Stimulated activated CD4-positive, alpha-beta T cell treated with anti-CD3 and anti-CD28 coated beads, Interleukin-2, amount 100 ng/mL, for 4 hours (primary cell): ENCODE measurements around the gene C9orf43.
"Not testable (repeated sequence)": the region's sequence is repeated elsewhere in the genome, so short reads cannot be mapped to it uniquely, and the experiment has no call there.

ENCODE experiments used
- DNase-seq: peaks from one replicate; pipeline ENCODE4 v3.0.0-alpha.2; 2020; ENCODE audit warnings: low read depth

C9orf43 gene

DNA sequence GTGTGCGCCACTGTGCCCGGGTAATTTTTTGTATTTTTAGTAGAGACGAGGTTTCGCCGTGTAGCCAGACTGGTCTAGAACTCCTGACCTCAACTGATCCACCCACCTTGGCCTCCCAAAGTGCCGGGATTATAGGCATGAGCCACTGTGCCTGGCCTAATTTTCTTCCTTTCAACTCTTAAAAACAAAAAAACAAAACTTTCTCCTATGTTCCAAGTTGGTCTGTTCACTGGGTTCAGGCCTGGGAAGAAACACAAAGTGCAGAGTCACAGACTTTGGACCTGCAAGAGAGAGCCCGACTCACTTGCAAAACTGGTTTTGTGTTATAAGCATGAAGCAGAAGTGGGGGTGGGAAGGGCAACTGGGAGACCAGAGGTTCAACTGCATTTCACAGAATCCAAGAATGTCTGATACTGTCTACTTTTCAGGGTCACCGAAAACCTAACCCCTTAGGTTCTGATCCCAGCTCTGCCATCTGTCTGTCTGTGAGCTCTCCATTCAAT, 28.6 kb upstream of the C9orf43 start:
- no peak for DNase-seq

DNA sequence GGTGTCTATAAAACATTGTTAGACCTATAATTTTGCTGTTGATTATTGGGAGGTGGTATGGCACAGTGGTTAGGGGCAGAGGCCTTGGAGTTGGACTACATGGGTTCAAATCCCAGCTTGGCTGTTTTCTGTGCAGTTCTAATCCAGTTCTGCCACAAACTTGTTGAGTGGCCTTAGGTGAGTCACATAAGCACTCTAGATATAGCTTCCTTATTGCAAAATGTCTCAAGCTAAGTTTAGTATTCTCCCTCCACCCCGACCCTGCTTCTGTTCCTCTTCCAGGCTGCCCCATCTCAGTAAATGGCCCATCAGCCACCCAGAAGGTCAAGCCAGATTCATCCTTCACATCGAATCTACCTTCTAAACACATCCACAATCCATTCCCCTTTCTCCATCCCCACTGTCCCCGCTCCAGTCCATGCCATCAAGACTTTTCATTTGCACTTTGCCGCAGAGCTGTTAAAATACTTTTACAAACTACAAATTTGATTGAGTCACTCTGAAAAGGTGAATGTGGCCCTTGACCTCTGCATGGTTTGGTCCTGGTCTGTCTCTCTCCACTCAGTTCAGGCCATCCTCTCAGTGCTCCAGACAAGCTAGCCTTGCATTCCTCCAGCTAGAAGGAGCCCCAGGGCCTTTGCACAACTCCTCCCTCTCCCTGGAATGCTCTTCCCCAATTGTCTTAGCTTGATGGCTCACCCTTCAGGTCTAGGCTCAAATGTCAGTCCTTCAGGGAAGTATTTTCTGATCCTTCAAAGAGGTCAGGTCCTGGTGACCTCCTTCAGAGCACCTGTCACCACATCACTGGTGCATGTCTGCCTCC, 23.8 kb upstream of the C9orf43 start:
- DNase-seq = no peak

DNA sequence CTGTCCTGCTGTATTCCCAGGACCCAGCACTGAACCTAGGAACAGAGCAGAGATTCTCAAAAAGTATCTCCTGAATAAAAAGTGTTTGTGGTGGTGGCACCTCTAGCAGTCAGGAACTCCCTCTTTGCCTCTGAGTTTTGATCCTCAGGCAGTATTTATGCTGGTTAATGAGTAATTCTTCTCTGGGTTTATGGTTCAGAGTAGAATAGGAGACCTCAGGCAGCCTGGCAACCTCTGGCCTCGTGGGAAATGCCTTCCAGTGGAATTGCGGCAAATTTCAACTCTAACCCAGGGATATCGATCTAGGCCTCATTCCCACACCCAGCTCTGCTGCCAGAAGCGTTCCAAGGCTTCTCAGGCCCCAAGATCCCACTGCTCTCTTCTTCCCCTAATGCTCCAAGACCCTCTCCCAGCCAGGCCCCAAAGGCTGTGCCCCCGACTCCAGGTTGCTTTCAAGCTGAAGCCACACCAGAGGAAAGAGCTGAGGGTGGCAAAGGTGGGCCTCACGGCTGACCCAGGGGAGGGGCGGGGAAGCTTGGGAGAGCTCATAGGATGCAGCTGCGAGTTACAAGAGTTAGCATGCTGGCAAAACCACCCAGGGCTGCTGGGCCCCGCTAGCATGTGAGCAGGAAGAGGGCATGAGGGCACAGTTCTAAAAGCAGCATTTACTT, 22.9 kb upstream of the C9orf43 start:
- no peak for DNase-seq

DNA sequence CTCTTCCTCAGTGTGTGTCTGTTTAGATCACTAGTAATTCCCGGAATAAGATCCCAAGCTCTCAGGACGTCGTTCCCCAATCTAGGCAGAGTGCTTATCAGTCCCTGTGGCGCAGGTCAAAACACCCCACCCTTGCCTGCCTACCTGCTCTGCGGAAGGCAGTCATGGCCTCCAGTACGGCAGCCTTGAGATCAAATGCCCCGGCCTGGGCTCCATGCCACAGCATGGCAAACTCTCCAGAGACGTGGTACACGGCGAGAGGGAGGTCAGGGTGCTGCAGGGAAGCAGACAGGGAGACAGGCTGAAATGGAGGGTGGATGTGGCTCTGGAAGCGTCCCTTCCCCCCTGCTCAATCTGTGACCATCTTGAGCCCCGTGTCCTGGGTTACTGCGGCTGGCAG, 21.7 kb upstream of the C9orf43 start:
- DNase-seq = no peak

DNA sequence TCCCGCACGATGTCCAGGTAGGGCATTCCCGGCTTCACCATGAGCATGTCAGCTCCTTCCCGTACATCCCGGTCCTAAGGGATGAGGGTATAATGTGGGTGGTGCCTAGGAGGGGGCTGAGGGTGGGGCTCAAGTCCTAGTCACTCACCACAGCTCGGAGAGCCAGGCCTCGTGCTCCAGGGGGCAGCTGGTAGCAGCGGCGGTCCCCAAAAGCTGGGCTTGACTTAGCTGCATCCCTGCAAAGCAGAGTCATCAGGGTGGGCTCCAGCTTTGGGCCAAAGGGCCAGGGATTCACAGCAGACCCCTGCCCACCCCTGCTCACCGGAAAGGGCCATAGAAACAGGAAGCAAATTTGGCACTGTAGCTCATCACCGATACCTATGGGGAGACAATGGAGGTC, 21.1 kb upstream of the C9orf43 start:
- DNase-seq = no peak

DNA sequence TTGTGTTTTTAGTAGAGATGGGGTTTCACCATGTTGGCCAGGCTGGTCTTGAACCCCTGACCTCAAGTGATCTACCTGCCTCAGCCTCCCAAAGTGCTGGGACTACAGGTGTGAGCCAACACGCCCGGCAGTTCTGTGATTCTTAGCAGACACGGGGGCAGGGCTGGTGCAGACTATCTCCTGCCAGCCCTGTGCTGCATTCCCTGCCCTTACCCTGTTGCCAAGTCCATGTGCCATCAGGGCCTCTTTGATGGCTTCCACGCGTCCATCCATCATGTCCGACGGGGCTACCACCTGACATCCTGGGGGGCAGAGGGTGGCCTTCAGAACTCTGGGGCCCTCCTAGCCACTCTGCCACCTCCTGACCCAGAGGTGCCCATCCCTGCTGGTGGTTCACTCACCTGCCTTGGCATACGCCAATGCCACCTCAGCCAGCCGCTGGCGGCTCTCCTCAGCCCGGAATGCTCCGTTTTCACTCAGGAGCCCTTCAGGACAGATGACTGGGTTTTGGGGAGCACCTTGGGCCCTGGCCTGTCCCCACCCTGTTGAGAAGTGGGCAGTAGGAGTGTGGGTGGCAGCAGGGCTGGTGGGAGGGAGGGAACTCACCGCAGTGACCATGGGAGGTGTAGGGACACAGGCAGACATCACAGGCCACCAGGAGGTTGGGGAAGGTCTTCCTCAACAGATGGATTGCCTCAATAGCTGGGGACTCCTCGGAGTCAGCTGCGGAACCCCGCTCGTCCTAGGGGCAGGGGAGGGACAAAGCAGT, 20.2 kb upstream of the C9orf43 start:
- no peak for DNase-seq

DNA sequence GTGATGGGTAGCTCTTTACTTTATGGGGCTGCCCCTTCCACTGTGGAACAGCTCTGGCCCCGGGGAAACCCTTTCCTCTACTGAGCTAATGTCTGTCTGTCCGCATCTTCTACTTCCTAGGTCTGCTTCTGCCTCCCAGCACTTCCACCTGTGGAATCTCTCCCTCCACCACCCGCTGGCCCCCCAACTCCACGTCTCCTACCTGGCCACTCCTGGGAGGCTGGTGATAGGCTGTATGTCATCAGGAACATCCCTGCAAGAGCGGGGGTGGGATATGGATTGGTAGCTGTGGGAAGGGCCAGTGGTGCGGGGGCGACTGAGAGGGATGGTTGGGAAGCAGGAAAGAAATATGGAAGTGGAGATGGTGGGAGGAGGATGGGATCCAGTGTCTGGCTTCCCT, 18.6 kb upstream of the C9orf43 start:
- no peak for DNase-seq

DNA sequence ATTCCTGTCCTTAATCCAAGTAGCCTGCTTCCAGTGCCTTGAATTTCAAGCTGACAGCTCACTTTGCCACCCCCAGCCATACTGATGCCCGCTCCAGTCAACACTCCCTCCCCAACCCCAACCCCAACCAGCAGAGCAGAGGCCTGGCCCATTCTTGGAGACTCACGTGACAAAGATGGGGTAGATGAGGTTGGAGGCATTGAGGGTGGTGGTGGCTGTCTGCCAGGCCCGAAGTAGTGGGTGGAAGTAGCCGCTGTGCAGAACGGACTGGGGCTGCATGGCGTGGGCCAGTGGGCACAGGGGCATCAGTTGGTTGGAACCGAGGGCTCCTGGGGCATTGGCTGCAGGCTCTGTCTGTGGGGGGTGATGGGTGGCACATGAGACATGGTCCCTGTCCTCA, 17.3 kb upstream of the C9orf43 start:
- no peak for DNase-seq

DNA sequence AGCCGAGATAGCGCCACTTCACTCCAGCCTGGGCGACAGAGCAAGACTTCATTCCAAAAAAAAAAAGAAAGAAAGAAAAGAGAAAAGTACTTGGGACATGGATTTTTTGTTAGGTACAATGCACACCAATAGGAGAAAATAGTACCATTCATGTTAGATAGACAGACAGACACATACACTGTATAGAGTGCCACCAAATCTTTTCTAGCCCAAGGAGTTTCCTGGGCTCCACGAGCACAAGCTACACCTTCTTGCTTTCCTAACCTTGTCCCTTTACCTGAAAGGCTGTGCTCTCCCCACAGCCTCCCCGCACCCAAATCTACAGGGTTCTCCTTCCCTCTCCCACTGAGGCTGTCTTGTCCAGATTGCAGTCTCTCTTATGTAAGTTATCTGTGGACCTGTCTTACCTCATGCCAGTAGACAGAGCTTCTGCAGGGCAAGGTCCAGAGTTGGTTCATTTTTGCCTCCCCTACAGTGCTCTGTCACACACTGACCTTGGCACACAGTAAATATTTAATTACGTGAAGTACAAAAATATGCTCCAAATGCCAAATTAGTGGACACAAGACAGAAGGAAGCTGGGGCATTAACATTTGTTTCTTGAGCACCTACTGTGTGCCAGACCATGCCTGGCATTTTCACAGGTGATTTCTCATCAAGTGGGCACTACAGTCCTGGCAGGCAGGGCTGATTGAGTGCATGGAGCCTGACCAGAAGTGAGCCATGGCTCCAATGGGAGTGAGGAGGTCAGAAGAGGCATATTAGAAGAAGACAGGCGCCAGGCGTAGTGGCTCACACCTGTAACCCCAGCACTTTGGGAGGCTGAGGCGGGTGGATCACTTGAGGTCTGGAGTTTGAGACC, 15.3 kb upstream of the C9orf43 start:
- DNase-seq = no peak

DNA sequence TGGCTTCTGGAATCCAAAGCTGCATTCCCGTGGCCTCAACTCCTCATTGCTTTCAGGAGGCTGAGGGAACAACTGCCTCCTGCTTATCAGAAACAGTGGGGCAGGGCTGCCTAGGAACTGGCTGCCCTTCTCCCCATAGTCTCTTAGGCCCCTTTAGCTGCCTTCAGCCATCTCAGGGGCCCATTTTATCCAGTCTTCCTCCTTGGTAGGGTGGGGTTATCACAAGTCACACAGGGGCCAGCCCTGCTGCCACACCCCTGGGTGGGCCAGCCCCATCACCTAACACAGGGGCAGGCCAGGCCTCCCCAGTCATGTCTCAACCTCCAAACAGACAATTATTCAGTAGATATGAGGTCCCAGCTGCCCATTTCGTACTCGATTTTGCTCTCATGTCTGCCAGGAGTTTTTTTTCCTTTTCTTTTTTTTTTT, 13.3 kb upstream of the C9orf43 start:
- DNase-seq = no peak

DNA sequence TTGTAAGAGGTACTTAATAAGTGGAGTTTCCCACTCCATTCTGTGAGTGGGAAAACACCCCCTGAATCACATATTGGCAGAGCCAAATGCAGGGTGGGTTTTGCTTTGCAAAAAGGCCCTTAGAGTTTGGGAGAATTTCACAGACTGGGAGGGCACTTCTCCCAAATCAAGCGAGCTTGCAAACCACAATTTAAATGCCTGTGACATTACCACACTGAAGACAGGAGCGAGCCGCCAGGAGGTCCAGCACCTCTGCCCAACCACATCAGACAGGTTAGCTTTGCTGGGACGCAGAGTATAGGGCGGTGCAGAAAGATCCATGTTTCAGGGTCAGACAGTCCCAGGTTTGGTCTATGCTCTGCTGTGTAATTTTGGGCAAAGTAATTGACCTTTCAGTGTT, 11.8 kb upstream of the C9orf43 start:
- no peak for DNase-seq

DNA sequence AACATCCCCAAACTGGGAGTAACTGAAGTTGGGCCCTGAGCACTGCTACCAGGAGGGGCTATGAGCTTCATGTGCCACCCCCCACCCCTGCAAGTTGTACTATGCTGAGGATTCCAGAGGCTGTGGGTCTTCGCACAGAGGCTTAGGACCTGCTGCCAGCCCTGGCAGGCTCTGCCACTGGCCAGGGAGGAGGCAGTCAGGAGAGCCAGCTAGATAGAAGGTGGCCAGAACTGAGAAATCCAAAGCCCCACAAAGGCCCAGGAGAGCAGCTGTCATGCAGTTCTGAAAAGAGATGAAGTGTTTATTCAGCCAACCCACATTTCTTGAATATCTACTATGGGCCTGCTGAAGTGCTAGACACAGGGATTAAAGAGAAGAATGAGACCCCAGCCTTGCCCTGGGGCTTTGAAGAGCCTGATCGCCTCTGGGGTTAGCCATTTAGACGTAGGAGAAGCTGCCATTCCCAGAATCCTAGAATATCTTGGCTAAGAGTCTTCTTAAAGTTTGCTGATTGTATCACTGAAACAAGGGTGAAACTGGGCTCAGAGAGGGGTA, 10.8 kb upstream of the C9orf43 start:
- DNase-seq = no peak

DNA sequence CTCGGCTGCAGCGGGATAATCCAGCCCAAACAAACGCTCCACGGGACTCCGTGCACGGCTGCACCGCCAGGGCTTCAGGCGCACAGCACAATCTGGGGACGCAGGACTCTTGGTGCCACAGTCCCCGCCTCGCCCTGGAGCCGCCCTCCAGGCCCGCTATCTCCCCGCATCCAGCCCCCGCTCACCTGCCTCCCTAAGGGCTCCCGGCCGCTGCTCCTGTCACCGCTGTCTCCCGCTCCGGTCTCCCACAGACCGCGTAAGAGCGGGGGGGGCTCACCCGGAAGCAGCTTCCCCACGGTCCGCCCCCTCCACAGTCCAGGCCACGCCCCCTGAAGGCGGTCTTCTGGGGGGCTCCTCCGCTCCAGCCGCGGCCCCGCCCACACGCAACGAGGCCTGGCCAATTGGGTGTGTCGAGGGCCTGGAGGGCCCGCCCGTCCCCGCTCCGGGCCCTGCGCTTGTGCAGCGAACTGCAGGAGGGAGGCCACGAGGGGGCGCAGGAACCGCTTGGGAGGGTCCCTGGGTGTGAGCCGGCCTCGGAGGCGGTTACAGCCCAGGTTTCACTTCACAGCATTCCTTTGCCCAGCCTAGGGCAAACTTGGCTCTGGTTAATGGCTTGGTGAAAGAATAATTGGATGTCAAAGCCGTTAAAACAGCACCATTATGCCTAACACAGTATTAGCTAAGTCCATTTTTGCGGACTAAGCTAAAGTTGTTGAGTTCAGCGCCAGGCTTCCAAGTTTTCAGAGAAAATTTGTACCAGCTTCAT, 9.3 kb upstream of the C9orf43 start, which contains the start of gene ALAD:
TSS of gene ALAD (minus strand) at position 258 of the 766 bp plus-strand sequence. CDS start 7,725 bp downstream, outside the sequence.
- DNase-seq = peak; percentile 100

DNA sequence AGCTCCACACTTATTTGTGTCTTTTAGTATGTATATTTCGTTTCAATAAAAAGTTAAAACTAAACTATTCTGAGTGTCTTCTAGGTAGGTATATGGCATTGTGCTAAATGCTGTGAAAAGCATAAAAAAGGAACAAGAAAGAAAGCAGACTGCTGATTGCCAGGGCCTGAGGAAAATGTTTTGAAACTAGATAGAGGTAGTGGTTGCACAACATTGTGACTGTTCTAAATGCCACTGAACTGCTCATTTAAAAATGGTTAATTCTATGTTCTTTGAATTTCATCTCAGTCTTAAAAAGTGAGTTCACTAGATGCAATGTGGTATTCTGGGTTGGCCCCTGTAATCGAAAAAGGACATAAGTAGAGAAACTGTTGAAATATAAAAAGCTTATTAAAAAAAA, 6.9 kb upstream of the C9orf43 start:
- no peak for DNase-seq

DNA sequence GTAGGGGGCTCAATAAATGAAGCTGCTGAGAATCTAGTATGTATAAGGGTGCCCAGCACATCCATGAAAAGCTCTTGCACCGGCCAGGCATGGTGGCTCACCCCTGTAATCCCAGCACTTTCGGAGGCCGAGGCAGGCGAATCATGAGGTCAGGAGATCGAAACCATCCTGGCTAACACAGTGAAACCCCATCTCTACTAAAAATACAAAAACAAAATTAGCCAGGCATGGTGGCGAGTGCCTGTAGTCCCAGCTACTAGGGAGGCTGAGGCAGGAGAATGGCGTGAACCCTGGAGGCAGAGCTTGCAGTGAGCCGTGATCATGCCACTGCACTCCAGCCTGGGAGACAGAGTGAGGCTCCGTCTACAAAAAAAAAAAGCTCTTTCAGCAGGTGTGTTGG, 4.2 kb upstream of the C9orf43 start:
- not testable (repeated sequence) for DNase-seq

DNA sequence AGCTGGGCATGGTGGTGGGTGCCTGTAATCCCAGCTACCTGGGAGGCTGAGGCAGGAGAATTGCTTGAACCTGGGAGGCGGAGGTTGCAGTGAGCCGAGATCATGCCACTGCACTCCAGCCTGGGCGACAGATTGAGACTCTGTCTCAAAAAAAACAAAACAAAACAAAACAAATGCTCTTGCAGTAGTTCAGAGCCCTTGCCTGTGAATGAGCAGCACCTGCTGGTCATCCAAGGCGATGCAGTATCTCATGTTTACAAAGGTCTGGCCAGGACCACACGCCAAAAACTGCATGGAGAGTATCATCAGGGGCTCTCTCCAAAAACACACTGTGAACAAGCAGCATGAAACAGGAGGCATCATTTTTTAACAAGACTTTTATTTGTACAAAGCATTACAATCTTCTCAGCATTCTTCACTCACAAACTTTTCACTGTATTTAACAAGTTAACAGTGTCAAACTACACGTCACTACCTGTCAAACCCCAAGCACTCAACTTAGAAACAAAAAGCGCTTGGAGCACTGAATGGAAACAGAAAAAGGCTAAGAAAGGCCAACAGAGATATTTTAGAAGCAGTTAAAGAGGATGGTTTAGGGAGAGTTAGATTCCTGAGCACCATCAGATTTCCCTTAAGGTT, 3.6 kb upstream of the C9orf43 start:
- DNase-seq = peak; percentile 28

DNA sequence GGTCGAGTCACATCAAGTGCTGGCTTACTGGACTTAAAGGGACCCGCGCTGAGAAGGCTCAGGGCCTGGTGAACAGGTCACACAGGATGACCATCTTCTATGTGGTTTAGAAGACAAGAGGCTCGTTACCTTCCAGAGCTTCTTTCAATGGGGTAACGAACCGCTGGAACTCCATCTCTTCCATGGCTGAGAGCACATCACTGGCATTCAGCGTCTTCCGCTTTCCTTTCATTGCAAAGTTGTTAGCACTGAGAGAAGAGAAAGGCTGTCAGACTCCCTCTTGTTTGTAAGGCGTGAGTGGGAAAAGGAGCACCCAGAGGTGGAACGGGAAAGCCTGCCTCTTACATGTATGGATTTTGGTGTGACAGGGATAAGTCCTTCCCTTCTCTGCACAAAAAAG, 1.1 kb upstream of the C9orf43 start:
- DNase-seq = no peak

DNA sequence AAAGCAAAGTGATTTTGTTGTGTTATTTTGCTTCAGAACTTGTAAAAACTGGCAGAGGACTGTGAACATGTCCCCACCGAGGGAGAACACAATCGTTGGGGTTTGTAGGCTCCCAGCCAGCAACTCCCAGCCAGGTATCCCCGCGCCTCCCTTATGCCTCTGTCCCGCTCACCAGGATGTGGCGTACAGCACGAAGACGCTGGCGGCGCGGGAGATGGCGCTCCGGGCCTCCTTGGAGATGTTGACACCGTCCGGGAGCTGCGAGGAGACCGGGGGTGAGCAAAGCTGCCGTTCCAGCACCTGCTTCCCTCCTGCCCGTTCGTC, 702 bp upstream of the C9orf43 start:
- DNase-seq = no peak

DNA sequence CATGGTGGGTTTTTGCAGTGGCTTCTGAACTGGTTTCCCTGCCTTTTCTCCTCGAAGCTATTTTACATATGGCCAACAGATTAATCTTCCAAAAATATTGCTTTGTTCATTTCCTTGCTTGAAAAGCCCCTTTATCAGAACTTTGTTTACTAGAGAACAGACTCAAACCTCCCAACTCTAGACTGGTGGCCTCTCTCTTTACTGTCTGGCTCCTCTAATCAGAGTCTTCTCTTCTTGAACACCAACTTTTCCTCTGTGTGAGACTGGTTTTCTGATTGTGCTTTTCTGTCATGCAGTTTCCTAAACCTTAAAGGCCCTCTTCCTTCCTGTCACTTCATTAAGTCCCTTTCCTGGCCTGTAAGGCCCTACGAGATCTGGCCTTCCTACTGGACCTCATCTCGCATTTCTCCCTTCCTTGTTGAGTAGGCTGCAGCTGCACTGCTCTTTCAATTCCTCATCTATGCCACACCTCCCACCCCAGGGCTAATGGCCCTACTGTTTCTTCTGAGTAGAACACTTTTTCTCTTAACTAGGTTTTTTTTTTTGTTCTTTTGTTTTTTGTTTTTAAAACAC, 5.7 kb downstream of the C9orf43 start:
- no peak for DNase-seq

DNA sequence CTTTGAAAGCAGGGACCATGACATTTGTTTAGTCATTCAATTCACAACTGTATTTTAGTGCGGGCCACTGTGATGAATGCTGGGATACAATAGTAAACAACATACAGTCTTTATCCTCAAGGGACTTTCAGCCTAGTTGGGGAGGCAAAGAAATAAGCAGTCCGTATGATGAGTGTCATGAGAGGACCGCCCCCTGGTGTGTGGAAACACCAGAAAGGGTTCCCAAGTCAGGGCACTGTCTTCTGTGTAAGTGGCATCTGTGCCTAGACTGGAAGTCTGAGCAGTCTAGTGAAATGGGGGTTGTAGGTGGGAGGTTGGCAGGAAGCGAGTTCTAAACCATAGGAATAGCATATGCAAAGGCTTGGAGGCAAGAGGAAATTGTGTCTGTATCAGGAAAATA, 6.8 kb downstream of the C9orf43 start:
- no peak for DNase-seq
